Right lobe of liver (tissue), 6 donors: ENCODE results near the gene TPM4. TPM values are rescaled to one million over a fixed set of nuclear protein-coding genes. Genes with fewer than 3 reads are reported as not detected.
"Not testable (repeated sequence)": the region's sequence is repeated elsewhere in the genome, so short reads cannot be mapped to it uniquely, and the experiment has no call there.

Experiments used
- ATAC-seq, 4 donors: fragments of 200-7000 bp; cut with Tn5 transposase; one replicate each; pipeline ENCODE4 v1.9.1; 2020; ENCODE audit warnings: mild to moderate bottlenecking in 4 of 4, moderate library complexity in 4 of 4
- DNase-seq, 3 donors: peaks; one replicate each; pipeline ENCODE4 v3.0.0-alpha.2; 2020
- H3K27ac ChIP-seq, 3 donors: fragments of 200-600 bp; one replicate each; pipeline ENCODE4 v1.8.0; 2022
- H3K27me3 ChIP-seq, 2 donors: fragments of 200-600 bp; one replicate each; pipeline ENCODE4 v1.8.0; 2022
- H3K36me3 ChIP-seq, 4 donors: fragments of 200-600 bp; sonication (generic) in 1 of 4; one replicate each; pipeline versions ENCODE4 v1.5.1 to v1.8.0; 2017 to 2022; ENCODE audit warnings: control low read depth in 1 of 4
- H3K4me1 ChIP-seq, 4 donors: fragments of 200-600 bp; sonication (generic) in 1 of 4; one replicate each; pipeline versions ENCODE4 v1.5.1 to v1.8.0; 2017 to 2022; ENCODE audit warnings: control low read depth in 1 of 4
- H3K4me3 ChIP-seq, 3 donors: fragments of 200-600 bp; one replicate each; pipeline ENCODE4 v1.8.0; 2022
- H3K9me3 ChIP-seq, 4 donors: fragments of 200-600 bp; sonication (generic) in 1 of 4; one replicate each; pipeline versions ENCODE4 v1.5.1 to v1.8.0; 2017 to 2022; ENCODE audit warnings: control low read depth in 1 of 4
- POLR2A ChIP-seq: fragments of 450-650 bp; IDR thresholded peaks from one replicate; pipeline ENCODE4 v1.6.1; 2017; ENCODE audit warnings: antibody characterized with exemption, mild to moderate bottlenecking
- WGBS: methylation state at CpG from one replicate; pipeline ENCODE4 v1.1.6; 2018; ENCODE audit warnings: low coverage, low lambda C conversion rate; ENCODE audit not compliant: insufficient coverage; ENCODE audit errors: missing lambda C conversion rate; 5-methylcytosine and 5-hydroxymethylcytosine counted together
- intact Hi-C, 2 donors: fragments of 100-400 bp; cut with DNase I; formaldehyde crosslinking; loops; one replicate each; pipeline versions ENCODE4 v1.11.2 to v1.14.1; 2022
- long read RNA-seq: library from polyadenylated mRNA; unstranded; transcript quantifications from one replicate; pipeline ENCODE4 v2.0.0, GENCODE V29; 2019
- total RNA-seq, 6 experiments: library from RNA; depleted of rRNA in 2 of 6; stranded (reverse); fragments of >200 nt in 2 of 6; fragmentation: NEBNext Ultra II Directional in 3 of 6; extraction: Animal tissue kit (Norgen Biotek cat#: 25700) in 3 of 6; gene quantifications; one replicate each; pipeline versions ENCODE4 v1.1.0 to v1.2.4, GENCODE V29; 2016 to 2023
- TF ChIP-seq, protein P1 (sequence below), 4 donors: fragments of 200-600 bp in 3 of 4; fragments of 450-650 bp in 1 of 4; IDR thresholded peaks; one replicate each; pipeline versions ENCODE4 v1.5.1 to v1.8.0; 2016 to 2022; ENCODE audit warnings: antibody characterized with exemption in 4 of 4, mild to moderate bottlenecking in 2 of 4
- donor health status: DM: no; HTN: yes; CAD: no.
- donor health status: DM: no; HTN: no; CAD: no.
- donor health status: DM: no; HTN: no; CAD: no.
- donor health status: DM: no; HTN: yes; CAD: no.
- donor health status: DM: no; HTN: yes; CAD: no.

TPM4 gene
- total RNA-seq = 10 to 100 TPM; 13.7 to 90.2 (median 45.6) TPM
- long read RNA-seq, partial matches to known transcripts = 3 of 10 reads
- long read RNA-seq, other reads (novel, unspliced or antisense) = 1 of 10 reads

GRCh38 chr19:16076154-16076957, at the start of gene TPM4:
TPM4 (plus strand) TSS chr19:16076495; CDS start chr19:16076566, 71 bp downstream.
- 0% methylated on average over 1 of the region's 101 CpGs for WGBS
- Histone ChIP-seq H3K36me3 (no peaks in the 10 kb centered on the region), H3K4me3 (peak within 1 kb of the TSS; percentile 59 to 64 (median 59)), H3K27me3 (no peaks in the 10 kb centered on the region), H3K4me1 (peaks cover 0 to 13% (median 0%) of the 10 kb centered on the region in 4 donors), H3K27ac (peak within 1 kb of the TSS; percentile 92 to 96 (median 93)), H3K9me3 (no peaks in the 10 kb centered on the region)
- intact Hi-C loops = no loop called here
- TF ChIP-seq, protein P1, sequence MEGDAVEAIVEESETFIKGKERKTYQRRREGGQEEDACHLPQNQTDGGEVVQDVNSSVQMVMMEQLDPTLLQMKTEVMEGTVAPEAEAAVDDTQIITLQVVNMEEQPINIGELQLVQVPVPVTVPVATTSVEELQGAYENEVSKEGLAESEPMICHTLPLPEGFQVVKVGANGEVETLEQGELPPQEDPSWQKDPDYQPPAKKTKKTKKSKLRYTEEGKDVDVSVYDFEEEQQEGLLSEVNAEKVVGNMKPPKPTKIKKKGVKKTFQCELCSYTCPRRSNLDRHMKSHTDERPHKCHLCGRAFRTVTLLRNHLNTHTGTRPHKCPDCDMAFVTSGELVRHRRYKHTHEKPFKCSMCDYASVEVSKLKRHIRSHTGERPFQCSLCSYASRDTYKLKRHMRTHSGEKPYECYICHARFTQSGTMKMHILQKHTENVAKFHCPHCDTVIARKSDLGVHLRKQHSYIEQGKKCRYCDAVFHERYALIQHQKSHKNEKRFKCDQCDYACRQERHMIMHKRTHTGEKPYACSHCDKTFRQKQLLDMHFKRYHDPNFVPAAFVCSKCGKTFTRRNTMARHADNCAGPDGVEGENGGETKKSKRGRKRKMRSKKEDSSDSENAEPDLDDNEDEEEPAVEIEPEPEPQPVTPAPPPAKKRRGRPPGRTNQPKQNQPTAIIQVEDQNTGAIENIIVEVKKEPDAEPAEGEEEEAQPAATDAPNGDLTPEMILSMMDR (IDR thresholded peaks at IDR 0.05) = no peak
- TF ChIP-seq POLR2A = peak; percentile 89
- peak; percentile 72 to 81 (median 74) for ATAC-seq
- DNase-seq = peak; percentile 81 to 90 (median 86)

DNA sequence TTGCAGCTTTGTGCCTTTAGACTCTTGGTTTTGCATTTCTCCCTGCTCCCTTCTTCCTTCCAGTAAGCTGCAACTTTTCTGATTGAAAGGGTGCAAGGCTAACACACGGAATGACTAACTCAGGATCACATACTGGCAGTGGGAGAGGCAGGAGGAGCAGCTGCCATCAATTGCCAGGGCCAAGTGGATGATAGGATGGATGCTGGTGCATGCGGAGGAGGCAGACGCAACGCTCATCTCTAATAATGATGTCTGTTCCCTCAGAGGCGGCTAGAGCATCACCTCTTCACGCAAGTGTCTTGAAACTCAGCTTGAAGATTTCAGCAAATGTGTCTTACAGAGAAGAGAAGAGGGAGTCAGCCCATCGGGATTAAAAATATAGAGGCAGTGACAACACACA, 49.5 kb upstream of the TPM4 start:
- WGBS = 80% methylated on average over 7 of the region's 7 CpGs
- Histone ChIP-seq H3K36me3 (no peaks in the 10 kb centered on the region), H3K4me3 (no peak overlapping the region), H3K9me3 (no peaks in the 10 kb centered on the region), H3K4me1 (no peaks in the 10 kb centered on the region), H3K27ac (no peak overlapping the region), H3K27me3 (no peaks in the 10 kb centered on the region)
- TF ChIP-seq, protein P1 (IDR thresholded peaks at IDR 0.05) = no peak
- DNase-seq (peak in 1 of 3 donors; percentile 22), ATAC-seq (no peak)
- intact Hi-C loops = no loop called here

GRCh38 chr19:16027528-16027927, 48.8 kb upstream of the TPM4 start:
- Histone ChIP-seq H3K36me3 (no peaks in the 10 kb centered on the region), H3K27me3 (no peaks in the 10 kb centered on the region), H3K9me3 (no peaks in the 10 kb centered on the region), H3K4me1 (no peaks in the 10 kb centered on the region), H3K4me3 (no peak overlapping the region), H3K27ac (no peak overlapping the region)
- intact Hi-C loops = no loop called here
- no peak for TF ChIP-seq POLR2A
- TF ChIP-seq, protein P1 (IDR thresholded peaks at IDR 0.05) = no peak
- whole genome bisulfite sequencing = 58% methylated on average over 6 of the region's 6 CpGs
- DNase-seq = no peak
- no peak for ATAC-seq

DNA sequence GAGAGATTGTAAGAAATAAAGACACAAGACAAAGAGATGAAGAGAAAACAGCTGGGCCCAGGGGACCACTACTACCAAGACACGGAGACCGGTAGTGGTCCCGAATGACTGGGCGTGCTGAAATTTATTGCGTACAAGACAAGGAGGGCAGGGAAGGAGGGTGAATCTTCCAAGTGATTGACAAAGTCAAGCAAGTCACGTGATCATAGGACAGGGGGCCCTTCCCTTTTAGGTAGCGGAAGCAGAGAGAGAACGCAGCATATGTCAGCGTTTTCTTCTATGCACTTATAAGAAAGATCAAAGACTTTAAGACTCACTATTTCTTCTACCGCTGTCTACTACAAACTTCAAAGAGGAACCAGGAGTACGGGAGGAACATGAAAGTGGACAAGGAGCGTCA, 46.1 kb upstream of the TPM4 start:
- not testable (repeated sequence) for ATAC-seq, H3K4me3 ChIP-seq, H3K4me1 ChIP-seq, H3K27me3 ChIP-seq, H3K9me3 ChIP-seq, H3K27ac ChIP-seq, H3K36me3 ChIP-seq
- peak in 1 of 3 donors; percentile 1 for DNase-seq
- intact Hi-C loops = loop anchor here in 1 of 2 donors (10.0 kb wide), 1 partner anchor 145 kb away; the partner anchor contains the start of gene CIB3
- 72% methylated on average over 5 of the region's 12 CpGs for WGBS
